CD4-positive, alpha-beta T cell (primary cell): ENCODE measurements around the gene EFS. TPM values are rescaled to one million over a fixed set of nuclear protein-coding genes. Genes with fewer than 3 reads are reported as not detected.

ENCODE experiments used
- ATAC-seq: fragments of 200-7000 bp; cut with Tn5 transposase; one replicate; pipeline ENCODE4 v1.10.0; 2022; ENCODE audit warnings: mild to moderate bottlenecking; ENCODE audit not compliant: poor library complexity
- CTCF ChIA-PET: fragments of 350-600 bp; sonication (Branson Sonifier 250); formaldehyde crosslinking; loops from one replicate; lab custom pipeline; 2021; ENCODE audit warnings: antibody characterized with exemption, inconsistent platforms; lab: Charles Lee
- POLR2A ChIA-PET: fragments of 350-600 bp; sonication (Branson Sonifier 250); formaldehyde crosslinking; loops from one replicate; lab custom pipeline; 2021; ENCODE audit warnings: antibody characterized with exemption, inconsistent platforms; lab: Charles Lee
- DNase-seq, 14 experiments: peaks; one replicate each; pipeline ENCODE4 v3.0.0-alpha.2; 2013 to 2020; ENCODE audit warnings: mixed read lengths in 2 of 14
- H3K27ac ChIP-seq, 2 donors: one replicate each; pipeline versions ENCODE4 v1.5.1 to v1.7.0; 2013; ENCODE audit warnings: low read length in 2 of 2, low read depth in 1 of 2, mild to moderate bottlenecking in 1 of 2
- H3K27me3 ChIP-seq, 2 experiments: 1 replicate in 1 of 2; 2 replicates in 1 of 2; pipeline versions ENCODE4 v1.6.1 to v1.7.0; 2013; ENCODE audit warnings: low read length in 2 of 2, control low read depth in 1 of 2, mild to moderate bottlenecking in 1 of 2, moderate library complexity in 1 of 2; ENCODE audit not compliant: insufficient read depth in 2 of 2, control insufficient read depth in 1 of 2
- H3K36me3 ChIP-seq: one replicate; pipeline ENCODE4 v1.6.1; 2013; ENCODE audit warnings: low read length, control low read depth; ENCODE audit not compliant: insufficient read depth
- H3K4me1 ChIP-seq: one replicate; pipeline ENCODE4 v1.6.1; 2013; ENCODE audit warnings: low read length, control low read depth; ENCODE audit not compliant: insufficient read depth
- H3K4me3 ChIP-seq: one replicate; pipeline ENCODE4 v1.5.1; 2013; ENCODE audit warnings: mild to moderate bottlenecking, low read length, moderate library complexity
- H3K9me3 ChIP-seq, 2 experiments: 1 replicate in 1 of 2; 2 replicates in 1 of 2; pipeline versions ENCODE4 v1.6.1 to v1.7.0; 2013; ENCODE audit warnings: low read length in 2 of 2, mild to moderate bottlenecking in 2 of 2, control low read depth in 1 of 2, moderate library complexity in 1 of 2; ENCODE audit not compliant: control insufficient read depth in 1 of 2, insufficient read depth in 1 of 2
- H3K27ac Mint-ChIP-seq: one replicate; pipeline ENCODE4 v1.8.0; 2020; ENCODE audit warnings: mixed read lengths
- H3K27me3 Mint-ChIP-seq: one replicate; pipeline ENCODE4 v1.8.0; 2021; ENCODE audit warnings: mixed read lengths
- H3K36me3 Mint-ChIP-seq: one replicate; pipeline ENCODE4 v1.8.0; 2021; ENCODE audit warnings: low read depth, mixed read lengths
- H3K4me1 Mint-ChIP-seq: one replicate; pipeline ENCODE4 v1.8.0; 2021; ENCODE audit warnings: low read depth, mixed read lengths
- H3K4me3 Mint-ChIP-seq: one replicate; pipeline ENCODE4 v1.8.0; 2020; ENCODE audit warnings: mild to moderate bottlenecking, mixed read lengths
- H3K9me3 Mint-ChIP-seq: one replicate; pipeline ENCODE4 v1.8.0; 2020; ENCODE audit warnings: mixed read lengths
- CTCF ChIP-seq: fragments of 200-600 bp; IDR thresholded peaks from one replicate; pipeline ENCODE4 v1.8.0; 2022; ENCODE audit warnings: antibody characterized with exemption, mild to moderate bottlenecking
- intact Hi-C, 2 experiments: fragments of 100-400 bp; cut with DNase I in 1 of 2; cut with micrococcal nuclease in 1 of 2; formaldehyde crosslinking; loops; one replicate each; pipeline versions ENCODE4 v1.15.1 to v1.9.0; 2023 to 2025; cut with DNase I, micrococcal nuclease
- total RNA-seq, 174 experiments: library from RNA in 2 of 174; stranded (reverse) in 2 of 174; gene quantifications; one replicate each; pipeline ENCODE4 v1.2.3 and lab custom pipeline; 2021 to 2026

The EFS gene
- total RNA-seq, 2 experiments from 2014 or later = not detected

- intact Hi-C loops = no loop called here
- H3K4me3 ChIP-seq = no peak overlapping the region
- Mint-ChIP-seq H3K27me3 (peaks cover 20% of the 10 kb centered on the region), H3K4me1 (no peaks in the 10 kb centered on the region), H3K4me3 (no peak overlapping the region), H3K36me3 (no peaks in the 10 kb centered on the region), H3K27ac (no peak overlapping the region), H3K9me3 (no peaks in the 10 kb centered on the region)
- H3K36me3 ChIP-seq = no peaks in the 10 kb centered on the region
- POLR2A ChIA-PET = no interaction called here
- H3K27me3 ChIP-seq = no peaks in the 10 kb centered on the region
- H3K4me1 ChIP-seq = no peaks in the 10 kb centered on the region
- H3K9me3 ChIP-seq = no peaks in the 10 kb centered on the region
- no peak for TF ChIP-seq CTCF
- CTCF ChIA-PET = no interaction called here
- H3K27ac ChIP-seq = no peak overlapping the region
- ATAC-seq (no peak), DNase-seq (no peak)
Observed at GRCh38 chr14:23408307-23408630, 43.3 kb upstream of the EFS start.

GRCh38 chr14:23407516-23408306 is 42.7 kb upstream of the EFS start, which contains the start of gene MYH6:
Gene MYH6 (minus strand): TSS chr14:23408273. CDS start chr14:23407223, 1,050 bp downstream.
- Histone ChIP-seq H3K4me3 (no peak within 1 kb of the TSS), H3K27ac (no peak within 1 kb of the TSS), H3K36me3 (no peaks in the 10 kb centered on the region), H3K4me1 (no peaks in the 10 kb centered on the region), H3K9me3 (no peaks in the 10 kb centered on the region), H3K27me3 (no peaks in the 10 kb centered on the region)
- TF ChIP-seq CTCF = no peak
- ATAC-seq (no peak), DNase-seq (no peak)
- Mint-ChIP-seq H3K4me3 (no peak within 1 kb of the TSS), H3K36me3 (no peaks in the 10 kb centered on the region), H3K27ac (no peak within 1 kb of the TSS), H3K27me3 (peaks cover 22% of the 10 kb centered on the region), H3K9me3 (no peaks in the 10 kb centered on the region), H3K4me1 (no peaks in the 10 kb centered on the region)
- intact Hi-C loops = no loop called here
- POLR2A ChIA-PET = no interaction called here
- CTCF ChIA-PET = no interaction called here

GRCh38 chr14:23406725-23407355 is 41.9 kb upstream of the EFS start:
- ATAC-seq (no peak), DNase-seq (no peak)
- Histone ChIP-seq H3K4me3 (no peak overlapping the region), H3K27me3 (no peaks in the 10 kb centered on the region), H3K4me1 (no peaks in the 10 kb centered on the region), H3K27ac (no peak overlapping the region), H3K9me3 (no peaks in the 10 kb centered on the region), H3K36me3 (no peaks in the 10 kb centered on the region)
- Mint-ChIP-seq H3K27ac (no peak overlapping the region), H3K36me3 (no peaks in the 10 kb centered on the region), H3K9me3 (no peaks in the 10 kb centered on the region), H3K27me3 (peaks cover 23% of the 10 kb centered on the region), H3K4me1 (no peaks in the 10 kb centered on the region), H3K4me3 (no peak overlapping the region)
- intact Hi-C loops = no loop called here
- ChIA-PET POLR2A (no interaction called here), CTCF (no interaction called here)
- no peak for TF ChIP-seq CTCF
